Fibroblast of lung (primary cell): ENCODE results near the gene SLIT1. TPM values are rescaled to one million over a fixed set of nuclear protein-coding genes. Genes with fewer than 3 reads are reported as not detected.

Source experiments
- DNase-seq, 2 donors: peaks; one replicate each; pipeline versions ENCODE4 v3.0.0 to v3.0.0-alpha.2; 2010; ENCODE audit warnings: low read depth in 2 of 2
- H2AFZ ChIP-seq: 2 replicates; pipeline ENCODE4 v1.5.1; 2012; ENCODE audit warnings: low read length, control low read depth, inconsistent platforms
- H3K27ac ChIP-seq: 2 replicates; pipeline ENCODE4 v1.5.1; 2011; ENCODE audit warnings: low read length, control low read depth; ENCODE audit not compliant: insufficient read depth
- H3K27me3 ChIP-seq: 2 replicates; pipeline ENCODE4 v1.5.1; 2011; ENCODE audit warnings: mild to moderate bottlenecking, low read length; ENCODE audit not compliant: control insufficient read depth, insufficient read depth
- H3K36me3 ChIP-seq: 2 replicates; pipeline ENCODE4 v1.5.1; 2011; ENCODE audit warnings: low read length; ENCODE audit not compliant: control insufficient read depth, insufficient read depth
- H3K4me1 ChIP-seq: 2 replicates; pipeline ENCODE4 v1.5.1; 2011; ENCODE audit warnings: low read length; ENCODE audit not compliant: control insufficient read depth, insufficient read depth; ENCODE audit errors: extremely low read depth
- H3K4me2 ChIP-seq: 2 replicates; pipeline ENCODE4 v1.5.1; 2011; ENCODE audit warnings: low read length, control low read depth; ENCODE audit not compliant: insufficient read depth; ENCODE audit errors: extremely low read depth
- H3K4me3 ChIP-seq, 4 experiments: fragments of 200-600 bp in 1 of 4; sonication (generic) in 1 of 4; replicated peaks in 1 of 4; 2 replicates each; pipeline ENCODE4 v1.5.1; 2011 to 2016; ENCODE audit warnings: low read length in 4 of 4, low read depth in 3 of 4, mild to moderate bottlenecking in 3 of 4, control low read depth in 2 of 4, inconsistent platforms in 1 of 4, mixed read lengths in 1 of 4; ENCODE audit not compliant: insufficient read depth in 1 of 4; ENCODE audit errors: control extremely low read depth in 1 of 4
- H3K79me2 ChIP-seq: 2 replicates; pipeline ENCODE4 v1.5.1; 2012; ENCODE audit warnings: mild to moderate bottlenecking, low read length, inconsistent platforms; ENCODE audit not compliant: control insufficient read depth, insufficient read depth
- H3K9ac ChIP-seq: 2 replicates; pipeline ENCODE4 v1.5.1; 2011; ENCODE audit warnings: mild to moderate bottlenecking, low read length, control low read depth; ENCODE audit not compliant: insufficient read depth
- H3K9me3 ChIP-seq: 2 replicates; pipeline ENCODE4 v1.5.1; 2012; ENCODE audit warnings: low read depth, low read length; ENCODE audit not compliant: control insufficient read depth, insufficient read depth
- H4K20me1 ChIP-seq: 2 replicates; pipeline ENCODE4 v1.5.1; 2011; ENCODE audit warnings: low read length; ENCODE audit not compliant: control insufficient read depth, insufficient read depth; ENCODE audit errors: extremely low read depth
- CTCF ChIP-seq, 2 donors: IDR thresholded peaks in 1 of 2; conservative IDR thresholded peaks in 1 of 2; 1 replicate in 1 of 2; 2 replicates in 1 of 2; pipeline ENCODE4 v1.5.1; 2011 to 2012; ENCODE audit warnings: low read length in 2 of 2, control low read depth in 1 of 2, inconsistent platforms in 1 of 2, low read depth in 1 of 2, mild to moderate bottlenecking in 1 of 2
- EZH2 ChIP-seq: IDR thresholded peaks from 2 replicates; pipeline ENCODE4 v1.5.1; 2012; ENCODE audit warnings: low read length, control low read depth, mild to moderate bottlenecking; ENCODE audit errors: missing control alignments
- polyA plus RNA-seq, 2 donors: library from polyadenylated mRNA; depleted of rRNA in 1 of 2; stranded (reverse) in 1 of 2; unstranded in 1 of 2; fragments of >200 nt; gene quantifications; 2 replicates each; pipeline ENCODE4 v1.2.1, GENCODE V29; 2011 to 2012; ENCODE audit warnings: missing spikeins in 1 of 2
- total RNA-seq: library from RNA; depleted of rRNA; stranded (reverse); fragments of >200 nt; gene quantifications from 2 replicates; pipeline ENCODE4 v1.2.1, GENCODE V29; 2014

SLIT1 gene
- total and polyA plus RNA-seq, 2 donors (not counting 1 experiment from before 2014, with no cell fraction given): 0.02 to 0.17 TPM

DNA sequence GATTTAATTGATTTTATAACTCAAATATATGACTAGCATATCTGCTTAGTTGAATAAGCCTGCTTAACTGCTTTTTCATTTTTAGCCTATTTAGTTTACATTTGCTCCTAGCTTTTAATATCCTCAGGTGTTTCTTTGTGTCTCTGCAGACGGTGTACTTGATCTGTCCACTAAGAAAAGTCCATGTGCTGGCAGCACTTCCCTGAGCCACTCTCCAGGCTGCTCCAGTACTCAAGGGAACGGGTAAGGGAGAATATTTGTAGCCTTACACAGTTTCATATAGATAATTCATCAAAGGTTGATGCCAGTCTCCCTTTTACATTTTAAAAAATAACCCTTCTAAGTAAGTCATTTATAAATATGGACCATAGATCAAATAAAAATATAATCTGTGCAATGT lies 233.8 kb downstream of the SLIT1 start:
- no peaks in the 10 kb centered on the region for H3K4me1 ChIP-seq
- no peaks in the 10 kb centered on the region for H3K79me2 ChIP-seq
- no peak overlapping the region for H2AFZ ChIP-seq
- TF ChIP-seq EZH2 (no peak), CTCF (conservative IDR thresholded peaks at IDR 0.05 in 1 of 2, IDR thresholded peaks at IDR 0.05 in 1 of 2; ENCODE audit: low read depth in 1 of 2, low read length in 2 of 2) (no peak)
- H3K9me3 ChIP-seq: no peaks in the 10 kb centered on the region
- H3K9ac ChIP-seq: no peak overlapping the region
- no peaks in the 10 kb centered on the region for H4K20me1 ChIP-seq
- H3K4me3 ChIP-seq: no peak overlapping the region
- peaks cover 7% of the 10 kb centered on the region for H3K36me3 ChIP-seq
- no peak overlapping the region for H3K4me2 ChIP-seq
- H3K27ac ChIP-seq: no peak overlapping the region
- H3K27me3 ChIP-seq: no peaks in the 10 kb centered on the region
- no peak for DNase-seq

- Histone ChIP-seq H3K4me1 (no peaks in the 10 kb centered on the region), H3K79me2 (no peaks in the 10 kb centered on the region), H3K4me2 (no peak overlapping the region), H3K27me3 (no peaks in the 10 kb centered on the region), H3K4me3 (no peak overlapping the region), H3K27ac (no peak overlapping the region), H3K9me3 (no peaks in the 10 kb centered on the region), H3K36me3 (no peaks in the 10 kb centered on the region), H2AFZ (no peak overlapping the region), H4K20me1 (no peaks in the 10 kb centered on the region), H3K9ac (no peak overlapping the region)
- no peak for TF ChIP-seq EZH2
- no peak for DNase-seq
These were observed 236.6 kb downstream of the SLIT1 start for GRCh38 chr10:96949039-96949683.

Other genes starting within 250 kb of the SLIT1 start
- 4.6 and 7.4 TPM in 2 replicates for gene ARHGAP19, start 106.7 kb upstream of the SLIT1 start, total RNA-seq
- 5.6 and 9.0 TPM in 2 replicates for gene ARHGAP19, start 106.7 kb upstream of the SLIT1 start, polyA plus RNA-seq
- gene FRAT1, start 133.3 kb upstream of the SLIT1 start, total RNA-seq: 2.8 TPM in 2 replicates
- 0.48 and 0.70 TPM in 2 replicates for gene FRAT1, start 133.3 kb upstream of the SLIT1 start, polyA plus RNA-seq
- 5.3 and 6.7 TPM in 2 replicates for gene FRAT2, start 148.8 kb upstream of the SLIT1 start, total RNA-seq
- gene FRAT2, start 148.8 kb upstream of the SLIT1 start, polyA plus RNA-seq: 2.0 and 2.2 TPM in 2 replicates
- gene RRP12, start 215.4 kb upstream of the SLIT1 start, total RNA-seq: 10.5 and 10.7 TPM in 2 replicates
- gene RRP12, start 215.4 kb upstream of the SLIT1 start, polyA plus RNA-seq: 6.1 and 11.1 TPM in 2 replicates
- gene PGAM1, start 240.2 kb upstream of the SLIT1 start, total RNA-seq: 165 and 209 TPM in 2 replicates
- 498 and 510 TPM in 2 replicates for gene PGAM1, start 240.2 kb upstream of the SLIT1 start, polyA plus RNA-seq